ENCODE results near the gene OR2AG1. TPM values are rescaled to one million over a fixed set of nuclear protein-coding genes. Genes with fewer than 3 reads are reported as not detected.

OR2AG1 gene
- total RNA-seq, 4 donors from 2014 or later, result not detected

DNA sequence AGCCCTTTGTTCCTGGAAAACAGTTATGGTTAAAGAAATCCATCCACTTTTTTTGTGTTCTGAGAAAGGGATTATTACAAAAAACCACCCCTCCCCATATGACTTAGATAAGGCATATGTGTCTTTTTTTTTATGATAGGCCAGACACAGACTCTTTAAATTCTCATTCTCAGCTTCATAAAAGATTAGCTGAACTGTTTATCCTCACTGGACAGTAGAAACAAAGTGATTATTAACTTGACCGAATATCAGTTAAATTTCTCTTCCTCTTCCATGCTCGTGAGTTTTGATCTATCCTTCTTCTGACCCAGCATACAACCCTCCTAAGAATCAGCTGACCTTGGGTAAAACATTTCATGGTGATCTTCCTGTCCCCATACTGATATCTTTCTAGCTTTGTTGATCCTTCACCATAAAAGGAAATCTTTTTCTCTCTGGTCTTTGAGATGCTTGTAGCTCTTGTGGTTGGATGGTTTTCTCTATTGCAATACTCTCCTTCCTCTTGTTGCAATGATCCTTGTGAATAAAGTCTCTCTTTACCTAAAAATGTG, 37.3 kb upstream of the OR2AG1 start:
- WGBS, result 64% methylated on average over 2 of the region's 2 CpGs
- H3K4me3 ChIP-seq, result peak overlapping the region; percentile 10
- no peaks in the 10 kb centered on the region for H3K27me3 ChIP-seq
- DNase-seq (ENCODE audit: low spot score in 2 of 2), result no peak
- H3K36me3 ChIP-seq, result no peaks in the 10 kb centered on the region
- TF ChIP-seq EP300 (IDR thresholded peaks at IDR 0.05) (no peak), CTCF (IDR thresholded peaks at IDR 0.05) (no peak), POLR2A (IDR thresholded peaks at IDR 0.05) (no peak), POLR2AphosphoS5 (IDR thresholded peaks at IDR 0.05) (no peak)
- H3K9me3 ChIP-seq, result no peaks in the 10 kb centered on the region
- no peaks in the 10 kb centered on the region for H3K4me1 ChIP-seq
- H3K27ac ChIP-seq, result peak overlapping the region; percentile 24

DNA sequence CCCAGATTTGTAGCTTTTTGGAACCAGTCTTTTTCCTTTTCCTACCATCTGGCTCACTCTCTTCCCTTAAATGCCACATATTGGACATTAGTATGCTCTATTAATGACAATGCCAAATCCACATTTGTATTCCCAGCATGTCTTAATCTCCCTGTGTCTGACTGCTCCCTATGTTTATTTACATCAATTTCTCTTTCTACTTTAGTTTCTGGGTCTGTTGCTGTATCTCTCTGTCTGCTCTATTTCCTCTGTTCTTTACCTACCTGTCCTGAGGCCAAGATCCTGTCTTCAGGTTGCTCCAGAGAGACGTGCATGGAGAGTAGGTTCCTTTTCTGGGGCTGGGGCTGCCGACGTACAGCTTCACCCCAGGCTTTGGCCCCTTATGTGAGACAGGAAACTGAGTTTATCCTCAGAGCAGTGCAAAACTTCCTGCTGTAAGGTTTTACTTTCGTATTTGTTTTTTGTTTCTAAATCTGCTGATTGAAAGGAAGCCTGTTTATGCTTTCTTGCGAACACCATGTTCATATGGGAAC, 36.7 kb upstream of the OR2AG1 start:
- Histone ChIP-seq H3K36me3 (no peaks in the 10 kb centered on the region), H3K27me3 (no peaks in the 10 kb centered on the region), H3K9me3 (no peaks in the 10 kb centered on the region), H3K4me3 (peak overlapping the region; percentile 3), H3K27ac (no peak overlapping the region), H3K4me1 (no peaks in the 10 kb centered on the region)
- WGBS, result 50% methylated on average over 5 of the region's 5 CpGs
- TF ChIP-seq POLR2A (IDR thresholded peaks at IDR 0.05) (no peak), CTCF (IDR thresholded peaks at IDR 0.05) (no peak), EP300 (IDR thresholded peaks at IDR 0.05) (no peak), POLR2AphosphoS5 (IDR thresholded peaks at IDR 0.05) (no peak)
- DNase-seq (ENCODE audit: low spot score in 2 of 2), result no peak

DNA sequence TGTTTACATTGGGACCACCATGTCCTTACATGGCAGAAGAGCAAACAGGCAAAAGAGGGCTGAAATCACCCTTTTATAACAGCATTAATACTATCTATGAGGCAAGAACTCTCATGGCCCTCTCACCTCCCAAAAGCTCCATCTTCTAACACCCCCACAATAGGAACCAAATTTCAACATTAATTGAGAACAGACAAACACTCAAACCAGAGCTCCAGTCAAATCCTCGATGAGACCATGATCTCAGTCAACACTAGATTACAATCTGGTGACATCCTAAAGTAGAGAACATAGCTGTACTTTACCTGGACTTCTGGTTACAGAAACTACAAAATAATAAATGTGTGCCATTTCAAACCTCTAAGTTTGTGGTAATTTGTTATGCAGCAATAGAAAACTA, 36.2 kb upstream of the OR2AG1 start:
- H3K4me3 ChIP-seq, result peak overlapping the region; percentile 3
- no peak for DNase-seq (ENCODE audit: low spot score in 2 of 2)
- TF ChIP-seq EP300 (IDR thresholded peaks at IDR 0.05) (no peak), POLR2A (IDR thresholded peaks at IDR 0.05) (no peak), POLR2AphosphoS5 (IDR thresholded peaks at IDR 0.05) (no peak), CTCF (IDR thresholded peaks at IDR 0.05) (no peak)
- no peaks in the 10 kb centered on the region for H3K36me3 ChIP-seq
- H3K27ac ChIP-seq, result no peak overlapping the region
- WGBS, result 67% methylated on average over 1 of the region's 1 CpG
- H3K9me3 ChIP-seq, result no peaks in the 10 kb centered on the region
- H3K4me1 ChIP-seq, result no peaks in the 10 kb centered on the region
- no peaks in the 10 kb centered on the region for H3K27me3 ChIP-seq

GRCh38 chr11:6747097-6747668, 35.6 kb upstream of the OR2AG1 start:
- TF ChIP-seq POLR2AphosphoS5 (IDR thresholded peaks at IDR 0.05), result no peak
- TF ChIP-seq POLR2A (IDR thresholded peaks at IDR 0.05), result no peak
- TF ChIP-seq EP300 (IDR thresholded peaks at IDR 0.05), result no peak
- no peak for TF ChIP-seq CTCF (IDR thresholded peaks at IDR 0.05)
- Histone ChIP-seq H3K4me3 (no peak overlapping the region), H3K9me3 (no peaks in the 10 kb centered on the region), H3K36me3 (no peaks in the 10 kb centered on the region), H3K27me3 (no peaks in the 10 kb centered on the region), H3K4me1 (no peaks in the 10 kb centered on the region), H3K27ac (no peak overlapping the region)
- WGBS, result 84% methylated on average over 3 of the region's 3 CpGs
- no peak for DNase-seq (ENCODE audit: low spot score in 2 of 2)

DNA sequence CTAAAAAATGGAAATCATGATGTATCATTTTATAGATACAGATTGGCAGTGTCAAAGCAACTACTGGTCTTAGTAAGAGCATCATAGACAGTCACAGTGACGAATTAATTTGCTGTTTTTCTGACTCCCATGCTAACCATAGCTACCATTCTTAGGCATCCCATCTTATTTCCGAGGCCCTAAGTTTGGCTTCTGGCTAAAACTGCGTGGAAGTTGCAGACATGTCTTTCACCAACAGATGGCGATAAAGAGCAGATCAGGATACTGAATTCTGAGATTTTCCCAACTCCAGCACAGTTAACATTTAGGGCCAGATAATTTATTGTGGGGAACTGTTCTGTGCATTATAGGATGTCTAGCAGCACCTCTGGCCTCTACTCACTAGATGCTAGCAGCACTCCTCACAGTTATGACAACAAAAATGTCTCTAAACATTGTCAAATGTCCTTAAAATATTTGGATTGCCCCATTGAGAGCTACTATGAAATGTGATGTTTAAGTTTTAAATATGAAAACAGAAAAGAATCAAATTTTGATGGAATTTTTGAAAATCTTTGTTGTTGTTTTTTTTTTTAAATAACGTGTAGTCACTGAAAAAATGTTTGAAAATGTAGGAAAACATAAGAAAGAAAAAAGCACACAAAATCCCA, 27.4 kb upstream of the OR2AG1 start:
- TF ChIP-seq POLR2A (IDR thresholded peaks at IDR 0.05) (no peak), EP300 (IDR thresholded peaks at IDR 0.05) (no peak), CTCF (IDR thresholded peaks at IDR 0.05) (peak; percentile 25 to 84), POLR2AphosphoS5 (IDR thresholded peaks at IDR 0.05) (no peak)
- no peaks in the 10 kb centered on the region for H3K36me3 ChIP-seq
- H3K4me3 ChIP-seq, result no peak overlapping the region
- H3K4me1 ChIP-seq, result no peaks in the 10 kb centered on the region
- no peak for DNase-seq (ENCODE audit: low spot score in 2 of 2)
- 11% methylated on average over 5 of the region's 5 CpGs for WGBS
- H3K9me3 ChIP-seq, result no peaks in the 10 kb centered on the region
- no peak overlapping the region for H3K27ac ChIP-seq
- H3K27me3 ChIP-seq, result no peaks in the 10 kb centered on the region
